22Rv1 (cell line): ENCODE data around the gene SLC19A1.

Source experiments
- ZFX ChIP-seq: fragments of 450-650 bp; IDR thresholded peaks from 2 replicates; pipeline ENCODE4 v1.6.1; 2017; ENCODE audit warnings: antibody characterized with exemption, borderline replicate concordance
- TF ChIP-seq, protein P1 (sequence below): fragments of 450-650 bp; IDR thresholded peaks from 2 replicates; pipeline ENCODE4 v1.5.1; 2017; ENCODE audit warnings: mild to moderate bottlenecking

DNA sequence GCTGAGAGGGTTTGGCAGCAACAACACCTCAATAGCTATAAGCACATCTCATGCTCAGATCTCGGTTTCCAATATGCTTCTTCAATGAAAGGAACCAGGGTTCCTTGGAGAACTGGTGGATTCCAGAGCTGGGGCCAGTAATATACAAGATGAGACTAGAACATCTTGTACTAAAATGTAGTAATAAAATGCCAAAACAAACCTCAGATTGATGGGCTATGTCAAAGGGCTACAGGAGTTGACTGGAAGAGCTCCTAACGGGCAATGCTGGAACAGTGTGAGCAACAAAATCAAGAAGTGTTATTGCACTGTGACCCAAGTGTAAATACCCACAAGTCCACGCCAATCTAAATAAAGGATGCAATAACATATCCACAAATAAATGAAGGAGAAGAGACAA lies 26.1 kb upstream of the SLC19A1 start:
- TF ChIP-seq, protein P1, sequence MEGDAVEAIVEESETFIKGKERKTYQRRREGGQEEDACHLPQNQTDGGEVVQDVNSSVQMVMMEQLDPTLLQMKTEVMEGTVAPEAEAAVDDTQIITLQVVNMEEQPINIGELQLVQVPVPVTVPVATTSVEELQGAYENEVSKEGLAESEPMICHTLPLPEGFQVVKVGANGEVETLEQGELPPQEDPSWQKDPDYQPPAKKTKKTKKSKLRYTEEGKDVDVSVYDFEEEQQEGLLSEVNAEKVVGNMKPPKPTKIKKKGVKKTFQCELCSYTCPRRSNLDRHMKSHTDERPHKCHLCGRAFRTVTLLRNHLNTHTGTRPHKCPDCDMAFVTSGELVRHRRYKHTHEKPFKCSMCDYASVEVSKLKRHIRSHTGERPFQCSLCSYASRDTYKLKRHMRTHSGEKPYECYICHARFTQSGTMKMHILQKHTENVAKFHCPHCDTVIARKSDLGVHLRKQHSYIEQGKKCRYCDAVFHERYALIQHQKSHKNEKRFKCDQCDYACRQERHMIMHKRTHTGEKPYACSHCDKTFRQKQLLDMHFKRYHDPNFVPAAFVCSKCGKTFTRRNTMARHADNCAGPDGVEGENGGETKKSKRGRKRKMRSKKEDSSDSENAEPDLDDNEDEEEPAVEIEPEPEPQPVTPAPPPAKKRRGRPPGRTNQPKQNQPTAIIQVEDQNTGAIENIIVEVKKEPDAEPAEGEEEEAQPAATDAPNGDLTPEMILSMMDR = no peak
- no peak for TF ChIP-seq ZFX
